ENCODE data around the gene ANKRD24.
"Not testable (repeated sequence)": the region's sequence is repeated elsewhere in the genome, so short reads cannot be mapped to it uniquely, and the experiment has no call there.

Gene ANKRD24

GRCh38 chr19:4230237-4230636 lies 47.7 kb downstream of the ANKRD24 start:
- DNase-seq (ENCODE audit: low read depth in 2 of 2): not testable (repeated sequence)

- not testable (repeated sequence) for DNase-seq (ENCODE audit: low read depth in 2 of 2)
Measured at GRCh38 chr19:4231521-4231920, 49.0 kb downstream of the ANKRD24 start.

- DNase-seq (ENCODE audit: low read depth in 2 of 2): not testable (repeated sequence)
Measured at GRCh38 chr19:4232139-4232538, 49.6 kb downstream of the ANKRD24 start.

- no peak for DNase-seq (ENCODE audit: low read depth in 2 of 2)
Measured at GRCh38 chr19:4232614-4233281, 50.3 kb downstream of the ANKRD24 start.

- DNase-seq (ENCODE audit: low read depth in 2 of 2): peak; percentile 51 to 57
Measured at GRCh38 chr19:4233282-4233853, 50.9 kb downstream of the ANKRD24 start.

GRCh38 chr19:4234142-4234861 lies 51.8 kb downstream of the ANKRD24 start:
- no peak for DNase-seq (ENCODE audit: low read depth in 2 of 2)

- no peak for DNase-seq (ENCODE audit: low read depth in 2 of 2)
Measured at GRCh38 chr19:4234862-4235201, 52.3 kb downstream of the ANKRD24 start.

- DNase-seq (ENCODE audit: low read depth in 2 of 2): not testable (repeated sequence)
Measured at GRCh38 chr19:4237510-4237909, 55.0 kb downstream of the ANKRD24 start.

- DNase-seq (ENCODE audit: low read depth in 2 of 2): no peak
Measured at GRCh38 chr19:4238831-4239230, 56.3 kb downstream of the ANKRD24 start.

GRCh38 chr19:4241824-4242430 lies 59.4 kb downstream of the ANKRD24 start:
- no peak for DNase-seq (ENCODE audit: low read depth in 2 of 2)

- DNase-seq (ENCODE audit: low read depth in 2 of 2): not testable (repeated sequence)
Measured at GRCh38 chr19:4245938-4246337, 63.4 kb downstream of the ANKRD24 start.

GRCh38 chr19:4246767-4247593 lies 64.5 kb downstream of the ANKRD24 start, which contains the start of gene YJU2:
Gene YJU2, plus strand, starts transcription at chr19:4247080. Its CDS starts 67 bp downstream, at chr19:4247147.
- peak; percentile 97 to 98 for DNase-seq (ENCODE audit: low read depth in 2 of 2)

GRCh38 chr19:4256563-4256962 lies 74.1 kb downstream of the ANKRD24 start:
- no peak for DNase-seq (ENCODE audit: low read depth in 2 of 2)

- DNase-seq (ENCODE audit: low read depth in 2 of 2): no peak
Measured at GRCh38 chr19:4257025-4257424, 74.5 kb downstream of the ANKRD24 start.

GRCh38 chr19:4258181-4258580 lies 75.7 kb downstream of the ANKRD24 start:
- no peak for DNase-seq (ENCODE audit: low read depth in 2 of 2)

- no peak for DNase-seq (ENCODE audit: low read depth in 2 of 2)
Measured at GRCh38 chr19:4260613-4261191, 78.2 kb downstream of the ANKRD24 start.

- no peak for DNase-seq (ENCODE audit: low read depth in 2 of 2)
Measured at GRCh38 chr19:4264812-4265211, 82.3 kb downstream of the ANKRD24 start.

- no peak for DNase-seq (ENCODE audit: low read depth in 2 of 2)
Measured at GRCh38 chr19:4266253-4267000, 83.9 kb downstream of the ANKRD24 start.

GRCh38 chr19:4267101-4267900 lies 84.8 kb downstream of the ANKRD24 start:
- DNase-seq (ENCODE audit: low read depth in 2 of 2): peak; percentile 24 to 32
